Activated CD4-positive, alpha-beta T cell treated with anti-CD3 and anti-CD28 coated beads, Interleukin-2, amount 10 ng/mL, durations not matched to agents 7 days and 5 days (primary cell): ENCODE results near the gene PTPN6. TPM values are rescaled to one million over a fixed set of nuclear protein-coding genes. Genes with fewer than 3 reads are reported as not detected.
A peak's percentile ranks its signal among the peaks of the same experiment; 100 is the strongest.

ENCODE experiments used
- CTCF ChIA-PET: fragments of 350-600 bp; sonication (Branson Sonifier 250); formaldehyde crosslinking; loops from one replicate; lab custom pipeline; 2021; ENCODE audit warnings: antibody characterized with exemption; lab: Charles Lee
- POLR2A ChIA-PET: fragments of 350-600 bp; sonication (Branson Sonifier 250); formaldehyde crosslinking; loops from one replicate; lab custom pipeline; 2021; ENCODE audit warnings: antibody characterized with exemption; lab: Charles Lee
- DNase-seq: peaks from one replicate; pipeline ENCODE4 v3.0.0-alpha.2; 2020
- H3K27ac Mint-ChIP-seq: one replicate; pipeline ENCODE4 v1.8.0; 2021; ENCODE audit warnings: mild to moderate bottlenecking, moderate library complexity, mixed read lengths
- H3K27me3 Mint-ChIP-seq: one replicate; pipeline ENCODE4 v1.8.0; 2021; ENCODE audit warnings: mixed read lengths
- H3K36me3 Mint-ChIP-seq: one replicate; pipeline ENCODE4 v1.8.0; 2021; ENCODE audit warnings: low read depth, mixed read lengths
- H3K4me1 Mint-ChIP-seq: one replicate; pipeline ENCODE4 v1.8.0; 2021; ENCODE audit warnings: mixed read lengths
- H3K4me3 Mint-ChIP-seq: one replicate; pipeline ENCODE4 v1.8.0; 2021; ENCODE audit warnings: mild to moderate bottlenecking, moderate library complexity, mixed read lengths
- H3K9me3 Mint-ChIP-seq: one replicate; pipeline ENCODE4 v1.8.0; 2021; ENCODE audit warnings: mixed read lengths
- total RNA-seq, 2 experiments: library from RNA; stranded (reverse); gene quantifications; one replicate each; pipeline ENCODE4 v1.2.3, GENCODE V29; 2021

The PTPN6 gene
- total RNA-seq, 2 experiments from 2014 or later, result 346 to 354 TPM

- Mint-ChIP-seq H3K4me3 (peak overlapping the region; percentile 100), H3K36me3 (peaks cover 67% of the 10 kb centered on the region), H3K27ac (peak overlapping the region; percentile 98), H3K4me1 (peaks cover 69% of the 10 kb centered on the region), H3K27me3 (no peaks in the 10 kb centered on the region), H3K9me3 (no peaks in the 10 kb centered on the region)
- ChIA-PET CTCF (interaction anchor here (0.6 to 13.3 kb wide), 6 partner anchors 9 to 32 kb away, joined by 4 to 388 read pairs (median 6); partner anchors contain the start of genes C12orf57, PTPN6 and RNU7-1), POLR2A (interaction anchor here (1.8 kb wide), 1 partner anchor 10 kb away, joined by 7 read pairs; the partner anchor contains the start of genes C12orf57 and RNU7-1)
- peak; percentile 88 for DNase-seq
These were observed 2.5 kb downstream of the PTPN6 start for GRCh38 chr12:6953442-6954315.

GRCh38 chr12:6954316-6955107 is 3.4 kb downstream of the PTPN6 start:
- CTCF ChIA-PET, result interaction anchor here (0.7 to 13.3 kb wide), 4 partner anchors 10 to 82 kb away, joined by 3 to 388 read pairs (median 4); partner anchors contain the start of genes C12orf57, PTPN6 and RNU7-1
- no peak for DNase-seq

GRCh38 chr12:6955108-6956020 is 4.2 kb downstream of the PTPN6 start:
- Mint-ChIP-seq H3K9me3 (no peaks in the 10 kb centered on the region), H3K4me1 (peaks cover 72% of the 10 kb centered on the region), H3K36me3 (peaks cover 78% of the 10 kb centered on the region), H3K4me3 (peak overlapping the region; percentile 7), H3K27ac (peak overlapping the region; percentile 98), H3K27me3 (no peaks in the 10 kb centered on the region)
- ChIA-PET POLR2A (interaction anchor here (1.8 kb wide), 1 partner anchor 12 kb away, joined by 7 read pairs; the partner anchor contains the start of genes C12orf57 and RNU7-1), CTCF (interaction anchor here (0.6 to 13.3 kb wide), 6 partner anchors 9 to 154 kb away, joined by 3 to 388 read pairs (median 4); partner anchors contain the start of genes C12orf57, PTPN6 and RNU7-1)
- no peak for DNase-seq

More at GRCh38 chr12:6954316-6955107, 3.4 kb downstream of the PTPN6 start:
- H3K27ac Mint-ChIP-seq, result peak overlapping the region; percentile 98
- H3K9me3 Mint-ChIP-seq, result no peaks in the 10 kb centered on the region
- H3K36me3 Mint-ChIP-seq, result peaks cover 76% of the 10 kb centered on the region
- peaks cover 70% of the 10 kb centered on the region for H3K4me1 Mint-ChIP-seq
- POLR2A ChIA-PET, result interaction anchor here (1.8 kb wide), 1 partner anchor 11 kb away, joined by 7 read pairs; the partner anchor contains the start of genes C12orf57 and RNU7-1
- no peaks in the 10 kb centered on the region for H3K27me3 Mint-ChIP-seq
- H3K4me3 Mint-ChIP-seq, result peak overlapping the region; percentile 100

GRCh38 chr12:6956021-6956727 is 5.0 kb downstream of the PTPN6 start:
- Mint-ChIP-seq H3K27me3 (no peaks in the 10 kb centered on the region), H3K27ac (peak overlapping the region; percentile 79), H3K9me3 (no peaks in the 10 kb centered on the region), H3K4me1 (peaks cover 76% of the 10 kb centered on the region), H3K4me3 (peak overlapping the region; percentile 39), H3K36me3 (peaks cover 85% of the 10 kb centered on the region)
- CTCF ChIA-PET, result interaction anchor here (0.6 to 13.3 kb wide), 5 partner anchors 9 to 203 kb away, joined by 3 to 388 read pairs (median 3); partner anchors contain the start of genes C12orf57, MLF2, PTPN6 and RNU7-1
- no peak for DNase-seq
- POLR2A ChIA-PET, result interaction anchor here (3.6 kb wide), 1 partner anchor 11 kb away, joined by 35 read pairs; the partner anchor contains the start of genes C12orf57 and RNU7-1

GRCh38 chr12:6957151-6957701 is 6.1 kb downstream of the PTPN6 start:
- Mint-ChIP-seq H3K9me3 (no peaks in the 10 kb centered on the region), H3K27ac (peak overlapping the region; percentile 93), H3K4me3 (peak overlapping the region; percentile 39), H3K4me1 (peaks cover 86% of the 10 kb centered on the region), H3K36me3 (peaks cover 90% of the 10 kb centered on the region), H3K27me3 (no peaks in the 10 kb centered on the region)
- CTCF ChIA-PET, result interaction anchor here (0.9 to 13.3 kb wide), 9 partner anchors 8 to 227 kb away, joined by 3 to 388 read pairs (median 3); partner anchors contain the start of genes C12orf57, MLF2, PTPN6 and RNU7-1
- no peak for DNase-seq
- POLR2A ChIA-PET, result interaction anchor here (3.6 kb wide), 1 partner anchor 12 kb away, joined by 35 read pairs; the partner anchor contains the start of genes C12orf57 and RNU7-1

GRCh38 chr12:6957741-6958608 is 6.8 kb downstream of the PTPN6 start:
- H3K4me3 Mint-ChIP-seq, result peak overlapping the region; percentile 83
- H3K9me3 Mint-ChIP-seq, result no peaks in the 10 kb centered on the region
- H3K4me1 Mint-ChIP-seq, result peaks cover 92% of the 10 kb centered on the region
- H3K27me3 Mint-ChIP-seq, result no peaks in the 10 kb centered on the region
- ChIA-PET CTCF (interaction anchor here (0.9 to 13.3 kb wide), 11 partner anchors 14 to 228 kb away, joined by 3 to 388 read pairs (median 3); partner anchors contain the start of genes ATN1, C12orf57, MLF2 and PTPN6), POLR2A (interaction anchor here (0.6 to 3.6 kb wide), 3 partner anchors 13 to 123 kb away, joined by 3 to 35 read pairs (median 3); partner anchors contain the start of genes C12orf57 and RNU7-1)
- H3K36me3 Mint-ChIP-seq, result peaks cover 82% of the 10 kb centered on the region
- no peak for DNase-seq
- H3K27ac Mint-ChIP-seq, result peak overlapping the region; percentile 93

- Mint-ChIP-seq H3K27ac (peak overlapping the region; percentile 93), H3K4me1 (peaks cover 92% of the 10 kb centered on the region), H3K36me3 (peaks cover 76% of the 10 kb centered on the region), H3K9me3 (no peaks in the 10 kb centered on the region), H3K4me3 (peak overlapping the region; percentile 83), H3K27me3 (no peaks in the 10 kb centered on the region)
- POLR2A ChIA-PET, result interaction anchor here (0.6 to 3.6 kb wide), 4 partner anchors 8 to 124 kb away, joined by 3 to 35 read pairs (median 3); partner anchors contain the start of genes C12orf57, PTPN6 and RNU7-1
- CTCF ChIA-PET, result interaction anchor here (1.2 to 13.3 kb wide), 6 partner anchors 15 to 155 kb away, joined by 3 to 388 read pairs (median 6); partner anchors contain the start of genes ATN1, C12orf57, PTPN6 and RNU7-1
- no peak for DNase-seq
These were observed 7.5 kb downstream of the PTPN6 start for GRCh38 chr12:6958609-6959057.

GRCh38 chr12:6959058-6959804 is 8.1 kb downstream of the PTPN6 start:
- Mint-ChIP-seq H3K9me3 (no peaks in the 10 kb centered on the region), H3K27me3 (no peaks in the 10 kb centered on the region), H3K4me3 (peak overlapping the region; percentile 83), H3K27ac (peak overlapping the region; percentile 93), H3K36me3 (peaks cover 70% of the 10 kb centered on the region), H3K4me1 (peaks cover 92% of the 10 kb centered on the region)
- POLR2A ChIA-PET, result interaction anchor here (0.6 to 3.6 kb wide), 3 partner anchors 8 to 124 kb away, joined by 3 to 35 read pairs (median 3); partner anchors contain the start of genes C12orf57, PTPN6 and RNU7-1
- DNase-seq, result peak; percentile 80
- CTCF ChIA-PET, result interaction anchor here (0.6 to 13.3 kb wide), 10 partner anchors 15 to 644 kb away, joined by 3 to 388 read pairs (median 4); partner anchors contain the start of genes ATN1, C12orf57, PTPN6 and RNU7-1
